Progenitor cell of endocrine pancreas (in vitro differentiated cells): ENCODE data around the gene ALDH1A3. TPM values are rescaled to one million over a fixed set of nuclear protein-coding genes. Genes with fewer than 3 reads are reported as not detected.

Experiments
- DNase-seq: peaks from one replicate; pipeline ENCODE4 v3.0.0; 2021; ENCODE audit warnings: low spot score; ENCODE audit not compliant: unreplicated experiment
- H3K27ac Mint-ChIP-seq: 2 replicates; pipeline ENCODE4 v1.8.0; 2021; ENCODE audit warnings: mild to moderate bottlenecking, moderate library complexity, mixed read lengths
- H3K27me3 Mint-ChIP-seq: 2 replicates; pipeline ENCODE4 v1.8.0; 2021; ENCODE audit warnings: mixed read lengths
- H3K36me3 Mint-ChIP-seq: 2 replicates; pipeline ENCODE4 v1.8.0; 2022; ENCODE audit warnings: mixed read lengths; ENCODE audit not compliant: insufficient read depth
- H3K4me1 Mint-ChIP-seq: 2 replicates; pipeline ENCODE4 v1.8.0; 2021; ENCODE audit warnings: low read depth, mixed read lengths
- H3K4me3 Mint-ChIP-seq: 2 replicates; pipeline ENCODE4 v1.8.0; 2021; ENCODE audit warnings: low read depth, mild to moderate bottlenecking, moderate library complexity, mixed read lengths
- H3K9me3 Mint-ChIP-seq: 2 replicates; pipeline ENCODE4 v1.8.0; 2021; ENCODE audit warnings: low read depth, mixed read lengths
- CTCF ChIP-seq: fragments of 200-600 bp; sonication (generic); IDR thresholded peaks from one replicate; pipeline ENCODE4 v1.5.0; 2021; ENCODE audit warnings: antibody characterized with exemption, mild to moderate bottlenecking; ENCODE audit not compliant: unreplicated experiment
- total RNA-seq: library from RNA; stranded (reverse); gene quantifications from 2 replicates; pipeline ENCODE4 v1.2.1, GENCODE V29; 2021

ALDH1A3 gene
- total RNA-seq, 1 donor from 2014 or later, result 0.41 TPM

GRCh38 chr15:100908466-100908865, 28.8 kb downstream of the ALDH1A3 start:
- Mint-ChIP-seq H3K4me3 (no peak overlapping the region), H3K27me3 (peaks cover 22% of the 10 kb centered on the region), H3K9me3 (peaks cover 3% of the 10 kb centered on the region), H3K4me1 (no peaks in the 10 kb centered on the region), H3K36me3 (no peaks in the 10 kb centered on the region), H3K27ac (no peak overlapping the region)
- TF ChIP-seq CTCF, result no peak
- DNase-seq, result no peak

GRCh38 chr15:100909565-100909964, 29.9 kb downstream of the ALDH1A3 start:
- H3K4me1 Mint-ChIP-seq, result no peaks in the 10 kb centered on the region
- peaks cover 22% of the 10 kb centered on the region for H3K27me3 Mint-ChIP-seq
- H3K9me3 Mint-ChIP-seq, result peaks cover 4% of the 10 kb centered on the region
- TF ChIP-seq CTCF, result no peak
- H3K27ac Mint-ChIP-seq, result no peak overlapping the region
- H3K36me3 Mint-ChIP-seq, result no peaks in the 10 kb centered on the region
- no peak for DNase-seq
- H3K4me3 Mint-ChIP-seq, result no peak overlapping the region

- no peaks in the 10 kb centered on the region for H3K4me1 Mint-ChIP-seq
- H3K36me3 Mint-ChIP-seq, result no peaks in the 10 kb centered on the region
- peaks cover 4% of the 10 kb centered on the region for H3K9me3 Mint-ChIP-seq
- no peak for DNase-seq
- peak; percentile 26 for TF ChIP-seq CTCF
- peaks cover 24% of the 10 kb centered on the region for H3K27me3 Mint-ChIP-seq
- no peak overlapping the region for H3K27ac Mint-ChIP-seq
- no peak overlapping the region for H3K4me3 Mint-ChIP-seq
These were observed 30.6 kb downstream of the ALDH1A3 start for GRCh38 chr15:100909989-100910955.

- Mint-ChIP-seq H3K4me1 (no peaks in the 10 kb centered on the region), H3K4me3 (no peak overlapping the region), H3K9me3 (peaks cover 4% of the 10 kb centered on the region), H3K36me3 (no peaks in the 10 kb centered on the region), H3K27me3 (peaks cover 26% of the 10 kb centered on the region), H3K27ac (no peak overlapping the region)
- no peak for DNase-seq
- no peak for TF ChIP-seq CTCF
These were observed 31.5 kb downstream of the ALDH1A3 start for GRCh38 chr15:100911086-100911485.

GRCh38 chr15:100913961-100914360, 34.3 kb downstream of the ALDH1A3 start:
- Mint-ChIP-seq H3K27ac (no peak overlapping the region), H3K4me1 (peaks cover 3% of the 10 kb centered on the region), H3K27me3 (peaks cover 40% of the 10 kb centered on the region), H3K9me3 (peaks cover 4% of the 10 kb centered on the region), H3K36me3 (no peaks in the 10 kb centered on the region), H3K4me3 (no peak overlapping the region)
- DNase-seq, result no peak
- no peak for TF ChIP-seq CTCF
